Liver (tissue), 9 donors: Measurements from ENCODE around the gene SLC22A31. TPM values are rescaled to one million over a fixed set of nuclear protein-coding genes. Genes with fewer than 3 reads are reported as not detected.

Experiments
- DNase-seq: peaks from one replicate; pipeline ENCODE4 v3.0.0-alpha.2; 2017; ENCODE audit warnings: low spot score
- H3K27ac ChIP-seq, 2 donors: one replicate each; pipeline ENCODE4 v1.7.0; 2013; ENCODE audit warnings: inconsistent platforms in 2 of 2, low read length in 2 of 2, control low read depth in 1 of 2, low read depth in 1 of 2, mild to moderate bottlenecking in 1 of 2
- H3K27me3 ChIP-seq, 4 donors: one replicate each; pipeline versions ENCODE4 v1.6.1 to v1.7.0; 2013; ENCODE audit warnings: low read length in 3 of 4, inconsistent platforms in 1 of 4, mild to moderate bottlenecking in 1 of 4, moderate library complexity in 1 of 4; ENCODE audit not compliant: control insufficient read depth in 4 of 4, insufficient read depth in 4 of 4
- H3K36me3 ChIP-seq, 4 donors: one replicate each; pipeline versions ENCODE4 v1.6.1 to v1.7.0; 2013; ENCODE audit warnings: low read length in 3 of 4, mild to moderate bottlenecking in 3 of 4, low read depth in 1 of 4, moderate library complexity in 1 of 4; ENCODE audit not compliant: control insufficient read depth in 4 of 4, insufficient read depth in 3 of 4
- H3K4me1 ChIP-seq, 4 donors: one replicate each; pipeline versions ENCODE4 v1.6.1 to v1.7.0; 2013; ENCODE audit warnings: low read length in 3 of 4, mild to moderate bottlenecking in 3 of 4, moderate library complexity in 1 of 4; ENCODE audit not compliant: control insufficient read depth in 4 of 4, insufficient read depth in 4 of 4
- H3K4me3 ChIP-seq, 3 donors: one replicate each; pipeline versions ENCODE4 v1.6.1 to v1.7.0; 2013; ENCODE audit warnings: low read length in 3 of 3, control low read depth in 1 of 3, low read depth in 1 of 3, mild to moderate bottlenecking in 1 of 3
- H3K9ac ChIP-seq, 2 donors: one replicate each; pipeline ENCODE4 v1.7.0; 2013; ENCODE audit warnings: low read length in 2 of 2, mild to moderate bottlenecking in 2 of 2, moderate library complexity in 2 of 2, control low read depth in 1 of 2, low read depth in 1 of 2
- H3K9me3 ChIP-seq, 4 donors: one replicate each; pipeline versions ENCODE4 v1.6.1 to v1.7.0; 2013; ENCODE audit warnings: low read length in 3 of 4; ENCODE audit not compliant: control insufficient read depth in 4 of 4
- EGR1 ChIP-seq, 2 donors: IDR thresholded peaks; 2 replicates each; pipeline ENCODE4 v1.6.1; 2016 to 2018; ENCODE audit warnings: antibody characterized with exemption in 2 of 2, low read depth in 2 of 2
- FOXA1 ChIP-seq: IDR thresholded peaks from 2 replicates; pipeline ENCODE4 v1.6.1; 2016; ENCODE audit warnings: antibody characterized with exemption
- FOXA2 ChIP-seq: IDR thresholded peaks from 2 replicates; pipeline ENCODE4 v1.6.1; 2016; ENCODE audit warnings: antibody characterized with exemption
- GABPA ChIP-seq, 2 donors: IDR thresholded peaks in 1 of 2; conservative IDR thresholded peaks in 1 of 2; 2 replicates each; pipeline ENCODE4 v1.6.1; 2016; ENCODE audit warnings: antibody characterized with exemption in 2 of 2, mild to moderate bottlenecking in 1 of 2, moderate library complexity in 1 of 2
- HNF4A ChIP-seq, 2 donors: conservative IDR thresholded peaks; 2 replicates each; pipeline ENCODE4 v1.6.1; 2016; ENCODE audit warnings: antibody characterized with exemption in 2 of 2, mild to moderate bottlenecking in 2 of 2
- HNF4G ChIP-seq: IDR thresholded peaks from 2 replicates; pipeline ENCODE4 v1.6.1; 2016; ENCODE audit warnings: antibody characterized with exemption
- JUND ChIP-seq, 2 donors: IDR thresholded peaks; 2 replicates each; pipeline ENCODE4 v1.6.1; 2016; ENCODE audit warnings: antibody characterized with exemption in 2 of 2
- NR2F2 ChIP-seq: IDR thresholded peaks from 2 replicates; pipeline ENCODE4 v1.6.1; 2016; ENCODE audit warnings: antibody characterized with exemption
- RAD21 ChIP-seq, 2 donors: IDR thresholded peaks; 2 replicates each; pipeline ENCODE4 v1.6.1; 2016; ENCODE audit warnings: antibody characterized with exemption in 2 of 2, mild to moderate bottlenecking in 2 of 2
- RXRA ChIP-seq, 2 donors: IDR thresholded peaks; 2 replicates each; pipeline ENCODE4 v1.6.1; 2017 to 2018; ENCODE audit warnings: antibody characterized with exemption in 2 of 2, mild to moderate bottlenecking in 1 of 2
- SP1 ChIP-seq: IDR thresholded peaks from 2 replicates; pipeline ENCODE4 v1.6.1; 2018; ENCODE audit warnings: antibody characterized with exemption, mild to moderate bottlenecking
- TAF1 ChIP-seq: conservative IDR thresholded peaks from 2 replicates; pipeline ENCODE4 v1.6.1; 2016; ENCODE audit warnings: antibody characterized with exemption, mild to moderate bottlenecking
- YY1 ChIP-seq: IDR thresholded peaks from 2 replicates; pipeline ENCODE4 v1.6.1; 2016; ENCODE audit warnings: antibody characterized with exemption, mild to moderate bottlenecking
- WGBS: extraction: QIAGEN DNeasy Blood & Tissue Kit; methylation state at CpG from one replicate; pipeline ENCODE4 v1.1.7; 2013; 5-methylcytosine and 5-hydroxymethylcytosine counted together
- polyA plus RNA-seq, 2 donors: library from polyadenylated mRNA; stranded (reverse) in 1 of 2; unstranded in 1 of 2; fragments of 200-250 nt in 1 of 2; fragments of >200 nt in 1 of 2; fragmentation: Nextera tagmentation in 1 of 2; extraction: Ambion mirVana in 1 of 2; gene quantifications; one replicate each; pipeline versions ENCODE4 v1.2.1 to v1.2.3, GENCODE V29; 2013 to 2015
- total RNA-seq, 2 donors: library from RNA; depleted of rRNA; stranded (reverse); fragments of >200 nt; gene quantifications; one replicate each; pipeline ENCODE4 v1.2.3, GENCODE V29; 2014
- TF ChIP-seq, protein P1 (sequence below): IDR thresholded peaks from 2 replicates; pipeline ENCODE4 v1.6.1; 2016; ENCODE audit warnings: antibody characterized with exemption
- TF ChIP-seq, protein P2 (sequence below): IDR thresholded peaks from 2 replicates; pipeline ENCODE4 v1.6.1; 2016; ENCODE audit warnings: antibody characterized with exemption
- TF ChIP-seq, protein P3 (sequence below): IDR thresholded peaks from 2 replicates; pipeline ENCODE4 v1.6.1; 2016; ENCODE audit warnings: antibody characterized with exemption
- TF ChIP-seq, protein P4 (sequence below): fragments of 150-350 bp; IDR thresholded peaks from 2 replicates; pipeline ENCODE4 v1.5.1; 2017; ENCODE audit warnings: improper control_type of control experiment, low read depth, low read length; ENCODE audit not compliant: missing input control
- TF ChIP-seq, protein P5 (sequence below): IDR thresholded peaks from 2 replicates; pipeline ENCODE4 v1.6.1; 2016; ENCODE audit warnings: antibody characterized with exemption, mild to moderate bottlenecking
- donor health status: healthy.
- donor health status: healthy.
- donor health status: healthy.
- donor health status: healthy.
- donor health status: healthy.

SLC22A31 gene
- total and polyA plus RNA-seq, 4 donors, result 0.15 to 0.50 (median 0.48) TPM; not detected in 1

DNA sequence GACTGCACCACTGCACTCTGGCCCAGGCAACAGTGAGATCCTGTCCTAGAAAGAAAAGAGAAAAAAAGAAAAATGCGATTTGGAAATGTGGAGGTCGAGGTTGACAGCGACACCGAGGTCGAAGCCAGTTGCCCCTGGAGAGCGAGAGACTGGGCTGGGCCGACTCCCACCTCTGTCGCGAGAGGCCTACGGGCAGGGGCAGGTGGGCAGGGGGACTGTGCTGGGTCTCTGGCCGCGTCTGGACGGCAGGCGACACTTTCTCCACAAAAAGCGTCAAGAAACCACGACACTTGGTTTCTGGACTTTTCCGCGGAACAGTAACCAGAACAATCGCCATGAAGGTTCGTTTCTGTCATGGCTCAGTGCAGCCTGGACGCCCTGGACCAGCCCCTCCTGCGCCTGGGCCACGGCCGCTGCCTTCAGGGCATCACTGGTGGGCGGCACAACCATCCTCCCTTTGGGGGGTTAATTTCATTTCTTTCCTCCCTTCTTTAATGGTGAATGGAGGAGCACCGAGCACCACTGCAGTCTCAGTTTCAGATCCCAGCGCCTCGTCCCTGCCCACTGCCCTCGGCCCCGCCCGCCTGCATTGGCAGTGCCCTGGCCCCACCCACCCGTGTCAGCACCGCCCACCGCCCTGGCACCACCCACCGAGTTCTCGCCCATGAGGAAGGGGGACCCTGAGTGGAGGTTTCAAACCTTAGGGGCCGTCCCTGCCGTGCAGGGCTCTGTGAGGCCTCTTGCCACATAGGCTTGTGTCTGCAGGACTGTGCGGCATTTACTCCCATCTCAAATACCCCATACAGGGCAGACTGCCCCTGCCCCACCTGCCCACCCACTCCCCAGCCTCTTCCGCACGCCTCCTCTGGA lies 47.3 kb downstream of the SLC22A31 start:
- H3K4me1 ChIP-seq, result peaks cover 0 to 4% (median 0%) of the 10 kb centered on the region in 4 donors
- DNase-seq, result no peak
- H3K27ac ChIP-seq, result no peak overlapping the region
- no peak overlapping the region for H3K9ac ChIP-seq
- no peak for TF ChIP-seq YY1
- TF ChIP-seq, protein P1, sequence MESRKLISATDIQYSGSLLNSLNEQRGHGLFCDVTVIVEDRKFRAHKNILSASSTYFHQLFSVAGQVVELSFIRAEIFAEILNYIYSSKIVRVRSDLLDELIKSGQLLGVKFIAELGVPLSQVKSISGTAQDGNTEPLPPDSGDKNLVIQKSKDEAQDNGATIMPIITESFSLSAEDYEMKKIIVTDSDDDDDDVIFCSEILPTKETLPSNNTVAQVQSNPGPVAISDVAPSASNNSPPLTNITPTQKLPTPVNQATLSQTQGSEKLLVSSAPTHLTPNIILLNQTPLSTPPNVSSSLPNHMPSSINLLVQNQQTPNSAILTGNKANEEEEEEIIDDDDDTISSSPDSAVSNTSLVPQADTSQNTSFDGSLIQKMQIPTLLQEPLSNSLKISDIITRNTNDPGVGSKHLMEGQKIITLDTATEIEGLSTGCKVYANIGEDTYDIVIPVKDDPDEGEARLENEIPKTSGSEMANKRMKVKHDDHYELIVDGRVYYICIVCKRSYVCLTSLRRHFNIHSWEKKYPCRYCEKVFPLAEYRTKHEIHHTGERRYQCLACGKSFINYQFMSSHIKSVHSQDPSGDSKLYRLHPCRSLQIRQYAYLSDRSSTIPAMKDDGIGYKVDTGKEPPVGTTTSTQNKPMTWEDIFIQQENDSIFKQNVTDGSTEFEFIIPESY, result no peak
- no peak for TF ChIP-seq FOXA1
- TF ChIP-seq, protein P2, sequence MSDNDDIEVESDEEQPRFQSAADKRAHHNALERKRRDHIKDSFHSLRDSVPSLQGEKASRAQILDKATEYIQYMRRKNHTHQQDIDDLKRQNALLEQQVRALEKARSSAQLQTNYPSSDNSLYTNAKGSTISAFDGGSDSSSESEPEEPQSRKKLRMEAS, result no peak
- TF ChIP-seq TAF1, result no peak
- TF ChIP-seq SP1, result no peak
- no peak for TF ChIP-seq RAD21 (IDR thresholded peaks at IDR 0.05)
- TF ChIP-seq, protein P3, sequence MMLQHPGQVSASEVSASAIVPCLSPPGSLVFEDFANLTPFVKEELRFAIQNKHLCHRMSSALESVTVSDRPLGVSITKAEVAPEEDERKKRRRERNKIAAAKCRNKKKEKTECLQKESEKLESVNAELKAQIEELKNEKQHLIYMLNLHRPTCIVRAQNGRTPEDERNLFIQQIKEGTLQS, result no peak
- TF ChIP-seq FOXA2, result no peak
- TF ChIP-seq NR2F2, result no peak
- TF ChIP-seq HNF4G, result no peak
- TF ChIP-seq, protein P4, sequence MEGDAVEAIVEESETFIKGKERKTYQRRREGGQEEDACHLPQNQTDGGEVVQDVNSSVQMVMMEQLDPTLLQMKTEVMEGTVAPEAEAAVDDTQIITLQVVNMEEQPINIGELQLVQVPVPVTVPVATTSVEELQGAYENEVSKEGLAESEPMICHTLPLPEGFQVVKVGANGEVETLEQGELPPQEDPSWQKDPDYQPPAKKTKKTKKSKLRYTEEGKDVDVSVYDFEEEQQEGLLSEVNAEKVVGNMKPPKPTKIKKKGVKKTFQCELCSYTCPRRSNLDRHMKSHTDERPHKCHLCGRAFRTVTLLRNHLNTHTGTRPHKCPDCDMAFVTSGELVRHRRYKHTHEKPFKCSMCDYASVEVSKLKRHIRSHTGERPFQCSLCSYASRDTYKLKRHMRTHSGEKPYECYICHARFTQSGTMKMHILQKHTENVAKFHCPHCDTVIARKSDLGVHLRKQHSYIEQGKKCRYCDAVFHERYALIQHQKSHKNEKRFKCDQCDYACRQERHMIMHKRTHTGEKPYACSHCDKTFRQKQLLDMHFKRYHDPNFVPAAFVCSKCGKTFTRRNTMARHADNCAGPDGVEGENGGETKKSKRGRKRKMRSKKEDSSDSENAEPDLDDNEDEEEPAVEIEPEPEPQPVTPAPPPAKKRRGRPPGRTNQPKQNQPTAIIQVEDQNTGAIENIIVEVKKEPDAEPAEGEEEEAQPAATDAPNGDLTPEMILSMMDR, result no peak
- no peak for TF ChIP-seq JUND (IDR thresholded peaks at IDR 0.05)
- TF ChIP-seq GABPA (IDR thresholded peaks at IDR 0.05 in 1 of 2, conservative IDR thresholded peaks at IDR 0.05 in 1 of 2), result no peak
- TF ChIP-seq, protein P5, sequence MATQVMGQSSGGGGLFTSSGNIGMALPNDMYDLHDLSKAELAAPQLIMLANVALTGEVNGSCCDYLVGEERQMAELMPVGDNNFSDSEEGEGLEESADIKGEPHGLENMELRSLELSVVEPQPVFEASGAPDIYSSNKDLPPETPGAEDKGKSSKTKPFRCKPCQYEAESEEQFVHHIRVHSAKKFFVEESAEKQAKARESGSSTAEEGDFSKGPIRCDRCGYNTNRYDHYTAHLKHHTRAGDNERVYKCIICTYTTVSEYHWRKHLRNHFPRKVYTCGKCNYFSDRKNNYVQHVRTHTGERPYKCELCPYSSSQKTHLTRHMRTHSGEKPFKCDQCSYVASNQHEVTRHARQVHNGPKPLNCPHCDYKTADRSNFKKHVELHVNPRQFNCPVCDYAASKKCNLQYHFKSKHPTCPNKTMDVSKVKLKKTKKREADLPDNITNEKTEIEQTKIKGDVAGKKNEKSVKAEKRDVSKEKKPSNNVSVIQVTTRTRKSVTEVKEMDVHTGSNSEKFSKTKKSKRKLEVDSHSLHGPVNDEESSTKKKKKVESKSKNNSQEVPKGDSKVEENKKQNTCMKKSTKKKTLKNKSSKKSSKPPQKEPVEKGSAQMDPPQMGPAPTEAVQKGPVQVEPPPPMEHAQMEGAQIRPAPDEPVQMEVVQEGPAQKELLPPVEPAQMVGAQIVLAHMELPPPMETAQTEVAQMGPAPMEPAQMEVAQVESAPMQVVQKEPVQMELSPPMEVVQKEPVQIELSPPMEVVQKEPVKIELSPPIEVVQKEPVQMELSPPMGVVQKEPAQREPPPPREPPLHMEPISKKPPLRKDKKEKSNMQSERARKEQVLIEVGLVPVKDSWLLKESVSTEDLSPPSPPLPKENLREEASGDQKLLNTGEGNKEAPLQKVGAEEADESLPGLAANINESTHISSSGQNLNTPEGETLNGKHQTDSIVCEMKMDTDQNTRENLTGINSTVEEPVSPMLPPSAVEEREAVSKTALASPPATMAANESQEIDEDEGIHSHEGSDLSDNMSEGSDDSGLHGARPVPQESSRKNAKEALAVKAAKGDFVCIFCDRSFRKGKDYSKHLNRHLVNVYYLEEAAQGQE, result no peak
- no peak for TF ChIP-seq EGR1 (IDR thresholded peaks at IDR 0.05; ENCODE audit: low read depth in 2 of 2)
- no peak for TF ChIP-seq RXRA (IDR thresholded peaks at IDR 0.05)
- no peak for TF ChIP-seq HNF4A (conservative IDR thresholded peaks at IDR 0.05)
- whole genome bisulfite sequencing, result 90% methylated on average over 41 of the region's 41 CpGs
- no peak overlapping the region for H3K4me3 ChIP-seq
- peaks cover 0 to 11% (median 5%) of the 10 kb centered on the region in 4 donors for H3K9me3 ChIP-seq
- H3K27me3 ChIP-seq, result no peaks in the 10 kb centered on the region
- peaks cover 7 to 28% (median 17%) of the 10 kb centered on the region in 4 donors for H3K36me3 ChIP-seq
